Cardiac muscle cell (in vitro differentiated cells and primary cell): ENCODE data around the gene ABCD2. TPM values are rescaled to one million over a fixed set of nuclear protein-coding genes. Genes with fewer than 3 reads are reported as not detected.

Source experiments
- DNase-seq, 2 donors: peaks; one replicate each; pipeline versions ENCODE4 v3.0.0 to v3.0.0-alpha.2; 2010 to 2017; ENCODE audit warnings: low read depth in 1 of 2, low spot score in 1 of 2
- H3K27ac ChIP-seq: fragments of 200-600 bp; sonication (generic); 2 replicates; pipeline ENCODE4 v1.5.1; 2016
- H3K27me3 ChIP-seq: fragments of 200-600 bp; sonication (generic); 2 replicates; pipeline ENCODE4 v1.6.0; 2016; ENCODE audit warnings: control low read depth
- H3K36me3 ChIP-seq: fragments of 200-600 bp; sonication (generic); 2 replicates; pipeline ENCODE4 v1.5.1; 2016; ENCODE audit warnings: control low read depth
- H3K4me1 ChIP-seq: fragments of 200-600 bp; sonication (generic); 2 replicates; pipeline ENCODE4 v1.8.1; 2017; ENCODE audit warnings: low read depth, mild to moderate bottlenecking, mixed run types
- H3K4me3 ChIP-seq: fragments of 200-600 bp; sonication (generic); 2 replicates; pipeline ENCODE4 v1.5.1; 2016; ENCODE audit warnings: mild to moderate bottlenecking
- H3K9me3 ChIP-seq: fragments of 200-600 bp; sonication (generic); 2 replicates; pipeline ENCODE4 v1.5.1; 2017; ENCODE audit warnings: low read depth, mild to moderate bottlenecking, control low read depth
- polyA plus RNA-seq: library from polyadenylated mRNA; unstranded; fragments of >200 nt; fragmentation: Nextera tagmentation; extraction: Ambion mirVana; gene quantifications from 2 replicates; pipeline ENCODE4 v1.2.1, GENCODE V29; 2016
- total RNA-seq: library from RNA; depleted of rRNA; stranded (reverse); fragments of >200 nt; gene quantifications from 2 replicates; pipeline ENCODE4 v1.2.3, GENCODE V29; 2016
- TF ChIP-seq, protein P1 (sequence below): IDR thresholded peaks from 2 replicates; pipeline ENCODE4 v1.5.1; 2012; ENCODE audit warnings: low read depth, mild to moderate bottlenecking, low read length

The ABCD2 gene
- total and polyA plus RNA-seq, 2 experiments from 2014 or later, result 0.12 to 0.15 TPM

DNA sequence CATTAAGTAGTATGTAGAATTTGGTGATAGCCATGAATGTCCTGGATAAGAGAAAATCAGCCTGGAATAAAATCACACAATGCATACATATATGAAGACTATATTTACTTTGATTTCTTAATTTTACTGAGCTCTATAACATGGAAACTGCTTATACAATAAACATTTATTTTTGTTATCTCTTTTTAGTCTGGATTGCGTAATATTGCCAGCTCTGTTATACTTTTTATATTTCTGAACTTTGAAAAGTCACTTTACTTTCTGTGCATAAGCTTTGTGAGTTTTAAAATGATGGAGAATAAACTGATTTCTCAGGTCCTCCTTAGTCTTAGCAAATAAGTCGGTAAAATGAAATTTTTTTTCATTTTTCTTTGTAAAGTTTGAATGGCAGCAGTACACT, 19.2 kb upstream of the ABCD2 start:
- H3K27me3 ChIP-seq, result no peaks in the 10 kb centered on the region
- TF ChIP-seq, protein P1, sequence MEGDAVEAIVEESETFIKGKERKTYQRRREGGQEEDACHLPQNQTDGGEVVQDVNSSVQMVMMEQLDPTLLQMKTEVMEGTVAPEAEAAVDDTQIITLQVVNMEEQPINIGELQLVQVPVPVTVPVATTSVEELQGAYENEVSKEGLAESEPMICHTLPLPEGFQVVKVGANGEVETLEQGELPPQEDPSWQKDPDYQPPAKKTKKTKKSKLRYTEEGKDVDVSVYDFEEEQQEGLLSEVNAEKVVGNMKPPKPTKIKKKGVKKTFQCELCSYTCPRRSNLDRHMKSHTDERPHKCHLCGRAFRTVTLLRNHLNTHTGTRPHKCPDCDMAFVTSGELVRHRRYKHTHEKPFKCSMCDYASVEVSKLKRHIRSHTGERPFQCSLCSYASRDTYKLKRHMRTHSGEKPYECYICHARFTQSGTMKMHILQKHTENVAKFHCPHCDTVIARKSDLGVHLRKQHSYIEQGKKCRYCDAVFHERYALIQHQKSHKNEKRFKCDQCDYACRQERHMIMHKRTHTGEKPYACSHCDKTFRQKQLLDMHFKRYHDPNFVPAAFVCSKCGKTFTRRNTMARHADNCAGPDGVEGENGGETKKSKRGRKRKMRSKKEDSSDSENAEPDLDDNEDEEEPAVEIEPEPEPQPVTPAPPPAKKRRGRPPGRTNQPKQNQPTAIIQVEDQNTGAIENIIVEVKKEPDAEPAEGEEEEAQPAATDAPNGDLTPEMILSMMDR, result no peak
- H3K4me3 ChIP-seq, result no peak overlapping the region
- DNase-seq, result no peak
- no peaks in the 10 kb centered on the region for H3K4me1 ChIP-seq
- no peaks in the 10 kb centered on the region for H3K36me3 ChIP-seq
- no peaks in the 10 kb centered on the region for H3K9me3 ChIP-seq
- H3K27ac ChIP-seq, result no peak overlapping the region

DNA sequence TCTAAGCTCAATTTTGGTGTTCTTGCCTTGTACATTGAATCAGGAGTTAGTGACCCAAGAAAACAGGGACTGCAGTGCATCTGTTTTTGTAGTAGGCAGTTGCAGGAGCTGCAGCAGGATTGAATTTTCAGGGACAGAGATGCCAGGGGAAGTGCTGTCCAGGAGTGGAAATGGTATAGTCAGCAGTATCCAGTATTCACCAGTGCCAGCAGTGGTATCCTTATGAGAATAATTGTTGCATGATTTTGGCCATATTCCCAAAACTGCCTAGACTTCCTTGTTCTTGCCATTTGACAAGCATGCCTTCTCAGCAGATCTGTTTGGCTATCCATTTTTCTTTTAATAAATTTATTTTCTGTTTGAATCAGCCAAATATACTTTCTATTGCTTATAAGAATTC, 18.6 kb upstream of the ABCD2 start:
- no peaks in the 10 kb centered on the region for H3K9me3 ChIP-seq
- no peaks in the 10 kb centered on the region for H3K36me3 ChIP-seq
- DNase-seq, result peak in 1 of 2 donors; percentile 7
- H3K4me1 ChIP-seq, result no peaks in the 10 kb centered on the region
- H3K27ac ChIP-seq, result no peak overlapping the region
- TF ChIP-seq, protein P1, result no peak
- H3K27me3 ChIP-seq, result no peaks in the 10 kb centered on the region
- H3K4me3 ChIP-seq, result no peak overlapping the region

DNA sequence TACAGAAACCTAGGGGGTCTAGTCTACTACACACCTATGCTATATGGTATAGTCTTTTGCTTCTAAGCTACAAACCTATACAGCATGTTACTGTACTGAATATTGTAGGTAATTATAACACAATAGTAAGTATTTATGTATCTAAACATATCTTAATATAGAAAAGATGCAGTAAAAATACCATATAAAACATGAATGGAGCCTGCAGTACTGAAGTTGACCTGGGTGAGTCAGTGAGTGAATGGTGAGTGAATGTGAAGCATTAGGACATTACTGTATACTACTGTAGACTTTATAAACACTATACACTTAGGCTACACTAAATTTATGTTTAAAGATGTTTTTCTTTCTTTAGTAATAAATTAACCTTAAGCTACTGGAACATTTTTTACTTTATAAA, 13.1 kb upstream of the ABCD2 start:
- TF ChIP-seq, protein P1, result no peak
- Histone ChIP-seq H3K27ac (no peak overlapping the region), H3K4me3 (no peak overlapping the region), H3K27me3 (no peaks in the 10 kb centered on the region), H3K9me3 (no peaks in the 10 kb centered on the region), H3K4me1 (no peaks in the 10 kb centered on the region), H3K36me3 (no peaks in the 10 kb centered on the region)
- DNase-seq, result no peak

DNA sequence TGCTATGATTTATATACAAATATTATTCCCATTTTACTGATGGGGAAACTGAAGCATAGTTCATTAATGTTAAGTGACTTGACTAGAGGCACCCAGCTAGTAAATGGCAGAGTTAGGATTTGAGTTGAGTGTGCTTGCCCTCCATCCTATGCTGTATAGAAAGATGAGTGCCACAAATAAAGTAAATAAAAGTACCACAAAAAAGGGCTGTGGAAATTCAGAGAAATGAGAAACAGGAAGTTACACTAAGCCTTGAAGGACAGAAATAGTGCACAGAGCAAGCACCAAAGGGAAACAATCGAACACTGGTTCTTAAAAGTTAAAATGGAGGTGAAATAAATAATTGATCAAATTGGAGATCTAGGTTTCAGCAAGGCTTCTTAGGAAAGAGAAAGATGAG, 9.2 kb upstream of the ABCD2 start:
- TF ChIP-seq, protein P1, result no peak
- no peak for DNase-seq
- Histone ChIP-seq H3K27me3 (no peaks in the 10 kb centered on the region), H3K4me3 (no peak overlapping the region), H3K9me3 (no peaks in the 10 kb centered on the region), H3K4me1 (no peaks in the 10 kb centered on the region), H3K27ac (no peak overlapping the region), H3K36me3 (no peaks in the 10 kb centered on the region)

DNA sequence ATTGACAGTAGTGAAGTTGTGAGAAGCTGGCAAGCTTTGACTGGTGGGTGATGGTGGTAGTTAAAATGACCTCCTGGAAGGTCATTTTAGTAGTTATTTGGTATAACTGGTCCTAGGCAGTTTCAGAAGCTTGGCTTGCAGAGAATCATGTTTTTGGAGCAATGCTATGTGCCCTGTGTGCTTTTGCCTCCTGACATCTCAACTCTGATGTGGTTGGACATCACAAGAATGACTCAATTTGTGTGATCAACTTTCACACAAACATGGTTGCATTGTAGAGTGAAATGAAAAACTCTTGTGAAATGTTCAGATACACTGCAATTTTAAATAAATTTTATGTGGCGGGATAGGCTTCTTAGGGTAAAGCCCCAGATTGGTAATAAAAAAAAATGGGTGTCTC, 8.3 kb upstream of the ABCD2 start:
- Histone ChIP-seq H3K36me3 (no peaks in the 10 kb centered on the region), H3K4me3 (no peak overlapping the region), H3K9me3 (no peaks in the 10 kb centered on the region), H3K4me1 (no peaks in the 10 kb centered on the region), H3K27ac (no peak overlapping the region), H3K27me3 (no peaks in the 10 kb centered on the region)
- TF ChIP-seq, protein P1, result no peak
- DNase-seq, result no peak
